ENCODE measurements around the gene HGS. TPM values are rescaled to one million over a fixed set of nuclear protein-coding genes. Genes with fewer than 3 reads are reported as not detected.

The HGS gene
- total and polyA plus RNA-seq, 2 donors = 39.0 to 157 TPM

DNA sequence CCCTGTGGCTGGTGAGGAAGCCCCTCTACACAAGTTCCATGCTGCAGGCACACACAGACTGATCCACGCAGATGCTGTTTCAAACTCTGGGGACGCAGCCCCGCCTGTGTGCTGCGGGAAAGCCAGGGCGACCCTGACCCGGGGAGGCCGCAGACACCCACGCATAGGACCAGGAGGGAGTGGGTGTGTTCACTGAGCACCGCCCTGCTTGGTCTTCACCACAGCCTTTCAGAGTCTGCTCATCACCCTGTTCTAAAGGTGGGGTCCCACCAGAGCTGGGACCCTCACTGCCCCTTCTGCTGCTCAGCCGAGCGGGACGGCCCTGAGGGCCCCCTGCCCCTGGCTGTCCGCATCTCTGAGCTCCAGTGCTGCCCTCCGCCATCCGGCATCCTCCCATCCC lies 39.3 kb upstream of the HGS start:
- no peak overlapping the region for H3K27ac ChIP-seq (ENCODE audit: low read depth in 1 of 2, low read length in 1 of 2)
- 97% methylated on average over 15 of the region's 15 CpGs for WGBS

DNA sequence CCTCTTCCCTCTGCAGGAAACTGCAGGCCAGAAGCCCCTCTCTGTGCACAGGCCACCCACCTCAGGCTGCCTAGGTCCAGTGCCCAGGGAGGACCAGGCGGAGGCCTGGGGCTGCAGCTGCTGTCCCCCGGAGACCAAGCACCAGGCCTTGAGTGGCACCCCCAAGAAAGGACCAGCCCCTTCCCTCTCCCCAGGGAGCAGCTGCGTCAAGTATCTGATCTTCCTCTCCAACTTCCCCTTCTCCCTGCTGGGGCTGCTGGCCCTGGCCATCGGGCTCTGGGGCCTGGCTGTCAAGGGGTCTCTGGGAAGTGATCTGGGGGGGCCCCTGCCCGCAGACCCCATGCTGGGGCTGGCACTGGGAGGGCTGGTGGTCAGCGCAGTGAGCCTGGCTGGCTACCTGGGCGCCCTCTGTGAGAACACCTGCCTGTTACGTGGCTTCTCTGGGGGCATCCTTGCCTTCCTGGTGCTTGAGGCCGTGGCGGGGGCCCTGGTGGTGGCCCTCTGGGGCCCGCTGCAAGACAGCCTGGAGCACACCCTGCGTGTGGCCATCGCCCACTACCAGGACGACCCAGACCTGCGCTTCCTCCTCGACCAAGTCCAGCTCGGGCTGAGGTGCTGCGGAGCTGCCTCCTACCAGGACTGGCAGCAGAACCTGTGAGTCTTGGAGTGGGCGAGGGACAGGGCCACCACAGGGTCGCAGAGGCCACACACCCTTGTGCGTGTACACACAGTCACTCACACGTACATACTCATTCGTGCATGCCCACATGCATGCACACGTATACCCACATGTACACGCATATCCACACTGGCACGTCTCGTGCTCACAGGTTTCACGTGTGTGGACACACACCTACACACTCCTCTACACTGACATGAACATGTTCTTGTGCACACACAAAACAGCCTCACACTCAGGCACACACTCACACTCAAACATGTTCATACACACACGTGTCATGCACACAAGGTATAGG lies 38.5 kb upstream of the HGS start:
- Histone ChIP-seq H3K9me3 (ENCODE audit: control insufficient read depth in 2 of 2, insufficient read depth in 1 of 2, low read length in 1 of 2) (peaks cover 11 to 16% of the 10 kb centered on the region in 2 donors), H3K4me3 (ENCODE audit: low read length in 2 of 2) (no peak overlapping the region), H3K27me3 (ENCODE audit: control insufficient read depth in 2 of 2, insufficient read depth in 1 of 2, low read length in 1 of 2) (peaks cover 23 to 48% of the 10 kb centered on the region in 2 donors), H3K4me1 (ENCODE audit: control insufficient read depth in 2 of 2, insufficient read depth in 2 of 2, low read length in 2 of 2) (no peaks in the 10 kb centered on the region), H3K27ac (ENCODE audit: low read depth in 1 of 2, low read length in 1 of 2) (no peak overlapping the region), H3K36me3 (ENCODE audit: control insufficient read depth in 2 of 2, insufficient read depth in 2 of 2, low read length in 1 of 2) (no peaks in the 10 kb centered on the region)
- 89% methylated on average over 29 of the region's 29 CpGs for WGBS
- DNase-seq (ENCODE audit: low read depth in 6 of 9, low spot score in 9 of 9) = no peak

More for the DNA sequence above, 39.3 kb upstream of the HGS start:
- Histone ChIP-seq H3K9me3 (ENCODE audit: control insufficient read depth in 2 of 2, insufficient read depth in 1 of 2, low read length in 1 of 2) (peaks cover 9 to 12% of the 10 kb centered on the region in 2 donors), H3K36me3 (ENCODE audit: control insufficient read depth in 2 of 2, insufficient read depth in 2 of 2, low read length in 1 of 2) (no peaks in the 10 kb centered on the region), H3K27me3 (ENCODE audit: control insufficient read depth in 2 of 2, insufficient read depth in 1 of 2, low read length in 1 of 2) (peaks cover 23 to 41% of the 10 kb centered on the region in 2 donors), H3K4me1 (ENCODE audit: control insufficient read depth in 2 of 2, insufficient read depth in 2 of 2, low read length in 2 of 2) (no peaks in the 10 kb centered on the region), H3K4me3 (ENCODE audit: low read length in 2 of 2) (no peak overlapping the region)
- no peak for DNase-seq (ENCODE audit: low read depth in 6 of 9, low spot score in 9 of 9)

DNA sequence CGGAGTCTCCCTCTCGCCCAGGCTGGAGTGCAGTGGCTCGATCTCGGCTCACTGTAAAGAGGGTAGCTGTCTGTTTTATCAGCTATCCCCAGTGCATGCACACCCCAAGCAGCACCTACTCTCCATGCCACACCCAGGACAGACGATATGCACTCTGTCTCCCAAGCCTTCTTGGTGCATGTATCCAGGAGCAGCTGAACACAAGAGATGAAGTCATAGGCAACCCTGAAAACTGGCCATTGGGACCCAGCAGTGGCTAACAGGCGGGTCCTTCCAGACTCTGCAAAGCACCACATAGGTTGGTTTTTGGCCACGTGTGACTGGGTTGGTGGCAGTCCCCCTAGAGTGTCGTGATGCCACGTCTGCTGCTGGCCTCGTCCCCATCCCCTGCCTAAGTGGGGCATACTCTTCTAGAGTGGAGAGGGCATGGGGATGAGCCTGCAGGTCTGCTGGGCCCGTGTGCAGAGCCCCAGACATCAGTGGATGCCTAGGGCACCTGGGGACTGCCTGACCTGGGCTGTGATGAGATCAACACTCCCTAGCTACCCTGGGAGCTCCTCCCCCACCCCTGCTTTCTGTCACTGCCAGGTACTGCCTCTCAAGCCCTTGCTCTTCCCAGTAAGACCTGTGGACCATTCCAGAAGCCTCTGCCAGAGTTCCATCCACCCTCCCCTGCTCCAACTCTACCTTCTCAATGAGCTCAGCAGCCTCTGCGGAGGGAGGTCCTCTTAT lies 36.8 kb upstream of the HGS start:
- 91% methylated on average over 12 of the region's 12 CpGs for WGBS
- H3K4me1 ChIP-seq (ENCODE audit: control insufficient read depth in 2 of 2, insufficient read depth in 2 of 2, low read length in 2 of 2) = no peaks in the 10 kb centered on the region
- peaks cover 11 to 16% of the 10 kb centered on the region in 2 donors for H3K9me3 ChIP-seq (ENCODE audit: control insufficient read depth in 2 of 2, insufficient read depth in 1 of 2, low read length in 1 of 2)
- H3K27ac ChIP-seq (ENCODE audit: low read depth in 1 of 2, low read length in 1 of 2) = no peak overlapping the region
- H3K4me3 ChIP-seq (ENCODE audit: low read length in 2 of 2) = no peak overlapping the region
- peaks cover 23 to 52% of the 10 kb centered on the region in 2 donors for H3K27me3 ChIP-seq (ENCODE audit: control insufficient read depth in 2 of 2, insufficient read depth in 1 of 2, low read length in 1 of 2)
- DNase-seq (ENCODE audit: low read depth in 6 of 9, low spot score in 9 of 9) = no peak
- no peaks in the 10 kb centered on the region for H3K36me3 ChIP-seq (ENCODE audit: control insufficient read depth in 2 of 2, insufficient read depth in 2 of 2, low read length in 1 of 2)

DNA sequence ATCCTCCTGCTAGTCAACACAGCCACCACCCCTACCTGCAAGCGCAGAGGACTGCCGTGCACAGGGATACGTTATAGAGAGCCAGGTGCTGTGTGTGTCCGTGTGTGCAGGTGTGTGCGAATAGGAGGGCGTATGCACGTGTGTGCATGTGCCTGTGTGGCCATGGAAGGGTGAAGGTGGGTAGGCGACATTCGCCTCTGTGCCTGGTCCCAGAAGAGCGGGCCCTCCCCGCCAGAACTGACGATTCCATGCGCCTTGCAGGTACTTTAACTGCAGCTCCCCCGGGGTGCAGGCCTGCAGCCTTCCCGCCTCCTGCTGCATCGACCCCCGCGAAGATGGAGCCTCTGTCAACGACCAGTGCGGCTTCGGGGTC lies 36.2 kb upstream of the HGS start:
- no peak overlapping the region for H3K27ac ChIP-seq (ENCODE audit: low read depth in 1 of 2, low read length in 1 of 2)
- H3K4me3 ChIP-seq (ENCODE audit: low read length in 2 of 2) = no peak overlapping the region
- peaks cover 11 to 16% of the 10 kb centered on the region in 2 donors for H3K9me3 ChIP-seq (ENCODE audit: control insufficient read depth in 2 of 2, insufficient read depth in 1 of 2, low read length in 1 of 2)
- WGBS = 64% methylated on average over 21 of the region's 21 CpGs
- DNase-seq (ENCODE audit: low read depth in 6 of 9, low spot score in 9 of 9) = no peak
- peaks cover 0 to 1% of the 10 kb centered on the region in 2 donors for H3K4me1 ChIP-seq (ENCODE audit: control insufficient read depth in 2 of 2, insufficient read depth in 2 of 2, low read length in 2 of 2)
- no peaks in the 10 kb centered on the region for H3K36me3 ChIP-seq (ENCODE audit: control insufficient read depth in 2 of 2, insufficient read depth in 2 of 2, low read length in 1 of 2)
- H3K27me3 ChIP-seq (ENCODE audit: control insufficient read depth in 2 of 2, insufficient read depth in 1 of 2, low read length in 1 of 2) = peaks cover 23 to 52% of the 10 kb centered on the region in 2 donors

DNA sequence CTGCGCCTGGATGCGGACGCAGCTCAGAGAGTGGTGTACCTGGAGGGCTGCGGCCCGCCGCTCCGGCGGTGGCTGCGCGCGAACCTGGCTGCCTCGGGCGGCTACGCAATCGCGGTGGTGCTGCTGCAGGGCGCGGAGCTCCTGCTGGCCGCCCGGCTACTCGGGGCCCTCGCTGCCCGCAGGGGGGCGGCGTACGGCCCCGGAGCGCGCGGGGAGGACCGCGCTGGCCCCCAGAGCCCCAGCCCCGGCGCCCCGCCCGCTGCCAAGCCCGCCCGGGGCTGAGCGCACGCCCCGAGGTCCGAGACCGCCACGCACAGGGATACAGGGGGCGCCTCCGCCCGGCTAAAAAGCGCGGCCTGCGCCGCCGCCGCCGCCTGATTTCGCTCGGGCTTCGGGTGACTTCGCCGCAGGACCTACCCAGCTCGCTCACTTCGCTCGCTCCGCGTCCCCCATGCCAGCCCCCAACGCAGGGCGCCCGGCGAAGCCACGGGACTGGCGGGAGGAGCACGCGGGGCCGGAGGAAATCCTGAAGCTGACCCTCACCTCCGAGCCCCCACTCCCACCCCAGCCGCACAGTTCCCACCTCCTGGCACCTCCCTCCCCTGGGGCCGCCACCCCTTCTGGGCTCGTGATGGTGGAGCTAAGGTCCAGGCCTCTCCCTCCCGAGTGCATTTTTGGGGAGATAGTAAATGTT lies 35.7 kb upstream of the HGS start:
- H3K4me1 ChIP-seq (ENCODE audit: control insufficient read depth in 2 of 2, insufficient read depth in 2 of 2, low read length in 2 of 2) = peaks cover 2 to 7% of the 10 kb centered on the region in 2 donors
- peaks cover 11 to 16% of the 10 kb centered on the region in 2 donors for H3K9me3 ChIP-seq (ENCODE audit: control insufficient read depth in 2 of 2, insufficient read depth in 1 of 2, low read length in 1 of 2)
- 22% methylated on average over 78 of the region's 78 CpGs for WGBS
- H3K36me3 ChIP-seq (ENCODE audit: control insufficient read depth in 2 of 2, insufficient read depth in 2 of 2, low read length in 1 of 2) = no peaks in the 10 kb centered on the region
- no peak for DNase-seq (ENCODE audit: low read depth in 6 of 9, low spot score in 9 of 9)
- no peak overlapping the region for H3K4me3 ChIP-seq (ENCODE audit: low read length in 2 of 2)
- no peak overlapping the region for H3K27ac ChIP-seq (ENCODE audit: low read depth in 1 of 2, low read length in 1 of 2)
- H3K27me3 ChIP-seq (ENCODE audit: control insufficient read depth in 2 of 2, insufficient read depth in 1 of 2, low read length in 1 of 2) = peaks cover 23 to 52% of the 10 kb centered on the region in 2 donors

DNA sequence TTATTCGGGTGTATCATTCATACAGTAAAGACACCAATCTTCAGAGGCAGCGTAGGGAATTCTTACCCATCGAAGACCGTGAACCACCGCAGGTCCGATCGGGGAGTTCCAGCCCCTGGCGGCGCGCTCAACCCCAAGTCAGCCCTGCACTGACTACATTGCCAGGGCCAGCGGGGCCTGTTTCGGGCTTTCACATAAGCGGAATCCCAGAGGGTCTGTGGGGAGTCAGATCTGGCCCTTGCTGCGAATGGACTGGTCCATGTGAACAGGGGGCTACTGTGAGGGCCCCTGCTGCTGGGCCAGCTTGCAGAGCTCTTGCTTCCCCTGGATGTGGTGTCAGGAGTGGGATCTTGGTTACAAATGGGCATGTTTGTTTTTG lies 35.1 kb upstream of the HGS start:
- Histone ChIP-seq H3K27me3 (ENCODE audit: control insufficient read depth in 2 of 2, insufficient read depth in 1 of 2, low read length in 1 of 2) (peaks cover 23 to 52% of the 10 kb centered on the region in 2 donors), H3K27ac (ENCODE audit: low read depth in 1 of 2, low read length in 1 of 2) (no peak overlapping the region), H3K9me3 (ENCODE audit: control insufficient read depth in 2 of 2, insufficient read depth in 1 of 2, low read length in 1 of 2) (peaks cover 11 to 16% of the 10 kb centered on the region in 2 donors), H3K4me1 (ENCODE audit: control insufficient read depth in 2 of 2, insufficient read depth in 2 of 2, low read length in 2 of 2) (peaks cover 5 to 12% of the 10 kb centered on the region in 2 donors), H3K4me3 (ENCODE audit: low read length in 2 of 2) (no peak overlapping the region), H3K36me3 (ENCODE audit: control insufficient read depth in 2 of 2, insufficient read depth in 2 of 2, low read length in 1 of 2) (no peaks in the 10 kb centered on the region)
- no peak for DNase-seq (ENCODE audit: low read depth in 6 of 9, low spot score in 9 of 9)
- WGBS = 74% methylated on average over 14 of the region's 14 CpGs

DNA sequence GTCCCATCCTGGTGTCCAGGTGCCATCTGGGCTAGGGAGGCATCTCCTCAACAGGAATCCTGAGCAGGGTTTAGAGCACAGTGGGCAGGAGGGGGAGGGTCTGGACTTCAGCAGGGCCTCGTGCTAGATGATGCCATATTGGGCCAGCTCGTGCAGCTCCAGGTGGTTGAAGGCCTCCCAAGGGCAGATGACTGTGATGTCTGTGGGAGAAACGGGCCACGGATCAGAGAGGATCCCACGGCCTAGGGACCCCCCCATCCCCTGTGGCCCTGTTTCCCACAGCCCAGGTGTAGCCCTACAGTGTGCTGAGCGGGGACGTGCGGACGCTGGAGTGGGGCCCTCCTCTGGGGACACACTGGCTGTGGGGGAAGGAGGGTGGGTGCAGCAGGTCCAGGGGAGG lies 32.9 kb upstream of the HGS start:
- Histone ChIP-seq H3K27me3 (ENCODE audit: control insufficient read depth in 2 of 2, insufficient read depth in 1 of 2, low read length in 1 of 2) (peaks cover 23 to 41% of the 10 kb centered on the region in 2 donors), H3K27ac (ENCODE audit: low read depth in 1 of 2, low read length in 1 of 2) (no peak overlapping the region), H3K4me1 (ENCODE audit: control insufficient read depth in 2 of 2, insufficient read depth in 2 of 2, low read length in 2 of 2) (peaks cover 5 to 23% of the 10 kb centered on the region in 2 donors), H3K9me3 (ENCODE audit: control insufficient read depth in 2 of 2, insufficient read depth in 1 of 2, low read length in 1 of 2) (peaks cover 11 to 16% of the 10 kb centered on the region in 2 donors), H3K4me3 (ENCODE audit: low read length in 2 of 2) (no peak overlapping the region), H3K36me3 (ENCODE audit: control insufficient read depth in 2 of 2, insufficient read depth in 2 of 2, low read length in 1 of 2) (no peaks in the 10 kb centered on the region)
- no peak for DNase-seq (ENCODE audit: low read depth in 6 of 9, low spot score in 9 of 9)
- WGBS = 92% methylated on average over 9 of the region's 9 CpGs

DNA sequence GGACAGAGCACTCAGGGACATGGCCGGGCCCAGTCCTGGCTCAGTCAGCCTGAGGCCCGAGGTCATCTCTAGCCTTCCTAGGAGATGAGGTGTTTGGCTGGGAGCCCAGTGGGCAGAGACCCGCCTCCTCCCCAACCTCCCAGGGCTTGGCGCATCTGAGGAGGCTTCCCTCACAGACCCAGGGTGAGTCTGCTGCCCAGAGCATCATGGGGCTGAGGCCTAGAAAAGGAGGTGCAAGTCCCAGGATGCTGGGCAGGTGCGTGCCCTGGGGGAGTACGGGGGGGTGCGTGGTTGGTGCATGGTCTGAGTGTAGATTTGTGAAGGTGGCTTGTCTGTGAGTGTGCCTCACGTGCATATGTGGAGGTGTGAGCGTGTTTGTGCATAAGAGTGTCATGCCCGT lies 32.1 kb upstream of the HGS start:
- Histone ChIP-seq H3K4me3 (ENCODE audit: low read length in 2 of 2) (no peak overlapping the region), H3K36me3 (ENCODE audit: control insufficient read depth in 2 of 2, insufficient read depth in 2 of 2, low read length in 1 of 2) (no peaks in the 10 kb centered on the region), H3K27ac (ENCODE audit: low read depth in 1 of 2, low read length in 1 of 2) (no peak overlapping the region), H3K27me3 (ENCODE audit: control insufficient read depth in 2 of 2, insufficient read depth in 1 of 2, low read length in 1 of 2) (peaks cover 23 to 38% of the 10 kb centered on the region in 2 donors), H3K9me3 (ENCODE audit: control insufficient read depth in 2 of 2, insufficient read depth in 1 of 2, low read length in 1 of 2) (peaks cover 11 to 16% of the 10 kb centered on the region in 2 donors), H3K4me1 (ENCODE audit: control insufficient read depth in 2 of 2, insufficient read depth in 2 of 2, low read length in 2 of 2) (peaks cover 5 to 25% of the 10 kb centered on the region in 2 donors)
- no peak for DNase-seq (ENCODE audit: low read depth in 6 of 9, low spot score in 9 of 9)
- 91% methylated on average over 10 of the region's 10 CpGs for WGBS
